H54 (cell line): ENCODE measurements around the gene INTS4.
"Not testable (repeated sequence)": the region's sequence is repeated elsewhere in the genome, so short reads cannot be mapped to it uniquely, and the experiment has no call there.

Experiments
- DNase-seq: peaks from one replicate; pipeline ENCODE4 v3.0.0; 2011; ENCODE audit warnings: low spot score, mixed read lengths; ENCODE audit not compliant: insufficient read length
- FAIRE-seq: peaks from 3 replicates; lab custom pipeline; 2011; peaks lifted over from hg19 to GRCh38; lab: Jason Lieb, UNC
- POLR2A ChIP-seq: IDR thresholded peaks from 2 replicates; pipeline ENCODE4 v1.6.1; 2011; ENCODE audit warnings: low read depth, mild to moderate bottlenecking, low read length

Gene INTS4

DNA sequence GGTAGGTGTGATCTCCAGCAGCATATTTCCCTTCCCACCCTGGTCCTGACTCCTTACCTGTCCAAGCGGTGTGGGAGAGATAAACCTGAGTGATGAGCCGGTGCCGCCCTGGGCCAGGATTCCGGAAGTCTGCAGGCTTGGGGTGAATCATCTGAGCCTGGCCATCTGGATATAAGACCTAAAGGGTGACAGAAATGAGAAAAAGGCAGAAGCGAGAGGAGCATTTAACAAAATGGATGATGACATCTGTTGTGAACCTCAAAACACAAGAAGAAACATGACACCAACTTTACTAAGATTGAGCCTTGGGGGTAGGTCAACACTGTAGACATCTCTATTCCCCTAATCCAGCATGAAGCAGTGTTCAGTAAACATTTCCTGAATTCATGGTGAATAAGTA lies 110.7 kb downstream of the INTS4 start:
- no peak for DNase-seq
- FAIRE-seq = no peak
- no peak for TF ChIP-seq POLR2A

DNA sequence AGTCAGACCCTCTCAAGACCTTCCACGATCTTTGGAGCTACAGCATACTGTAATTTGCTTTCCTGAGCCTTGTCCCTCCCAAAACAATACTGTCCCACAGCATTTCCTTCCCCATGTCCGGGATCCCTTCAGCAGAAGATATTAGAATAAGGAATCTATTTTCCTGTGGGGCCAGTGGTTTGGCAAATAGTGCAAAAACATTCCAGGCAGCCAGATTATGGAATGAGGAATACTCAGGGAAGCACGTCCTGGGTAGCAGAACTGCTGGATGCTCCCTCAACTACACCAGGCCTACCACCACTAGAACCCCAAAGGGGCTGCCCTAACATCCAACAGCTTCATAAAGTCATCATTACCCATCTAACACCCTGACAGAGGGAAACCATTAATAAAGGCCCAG lies 112.1 kb downstream of the INTS4 start:
- no peak for TF ChIP-seq POLR2A
- no peak for FAIRE-seq
- no peak for DNase-seq

DNA sequence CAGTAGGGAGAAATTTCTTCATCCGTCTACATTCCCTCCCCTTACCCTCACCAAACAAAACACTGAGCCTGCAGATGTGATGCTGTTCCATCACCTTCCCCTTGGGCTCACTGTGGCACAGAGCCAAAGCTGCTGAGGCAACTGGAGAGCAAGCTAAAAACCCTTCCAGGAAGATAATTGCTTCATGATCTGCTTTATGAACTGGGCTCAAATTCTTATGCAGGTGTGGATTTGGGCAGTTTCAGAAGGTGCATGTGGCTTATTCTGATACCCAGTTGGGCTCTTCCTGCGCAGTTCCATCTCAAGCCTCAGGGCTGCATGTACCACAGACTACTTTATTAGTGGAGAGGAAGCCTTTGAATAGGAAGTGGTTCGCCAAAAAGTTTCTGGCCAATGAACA lies 115.2 kb downstream of the INTS4 start:
- FAIRE-seq (no peak), DNase-seq (no peak)
- no peak for TF ChIP-seq POLR2A

DNA sequence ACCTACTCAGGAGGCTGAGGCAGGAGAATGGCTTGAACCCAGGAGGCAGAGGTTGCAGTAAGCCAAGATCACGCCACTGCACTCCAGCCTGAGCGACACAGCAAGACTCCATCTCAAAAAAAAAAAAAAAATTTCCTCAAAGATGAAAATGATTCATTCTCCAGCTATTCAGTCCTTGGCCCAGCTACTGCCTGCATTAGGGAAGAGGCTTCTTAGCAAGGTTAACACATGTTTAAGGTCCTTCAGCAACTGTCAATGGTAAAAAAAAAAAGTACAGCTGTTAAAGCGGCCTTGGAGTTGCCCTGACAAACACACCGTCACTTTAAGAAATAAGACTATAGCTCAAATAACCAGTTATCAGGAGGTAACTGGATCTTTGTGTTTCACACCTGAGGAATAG lies 116.2 kb downstream of the INTS4 start:
- FAIRE-seq = not testable (repeated sequence)

DNA sequence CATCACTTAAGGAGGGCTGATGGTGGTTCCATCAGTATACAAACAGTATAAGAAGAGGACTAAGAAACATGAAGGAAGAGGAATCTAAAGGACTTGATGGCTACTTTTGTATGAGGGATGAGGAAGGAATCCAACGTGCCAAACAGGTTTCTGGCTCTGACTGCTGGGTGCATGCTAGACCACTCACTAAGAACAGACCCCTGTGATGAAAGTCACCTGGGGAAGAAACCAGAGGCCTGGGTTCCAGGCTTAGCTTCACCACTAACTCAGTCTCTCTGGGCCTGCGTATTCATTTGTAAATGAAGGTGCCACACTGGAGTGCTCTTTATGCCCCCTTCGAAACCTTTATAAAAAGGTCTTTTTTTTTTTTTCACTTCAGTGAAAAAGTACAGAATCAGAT lies 118.4 kb downstream of the INTS4 start:
- FAIRE-seq = no peak
- DNase-seq = no peak
- no peak for TF ChIP-seq POLR2A

More for the DNA sequence above, 116.2 kb downstream of the INTS4 start:
- peak; percentile 51 for DNase-seq

DNA sequence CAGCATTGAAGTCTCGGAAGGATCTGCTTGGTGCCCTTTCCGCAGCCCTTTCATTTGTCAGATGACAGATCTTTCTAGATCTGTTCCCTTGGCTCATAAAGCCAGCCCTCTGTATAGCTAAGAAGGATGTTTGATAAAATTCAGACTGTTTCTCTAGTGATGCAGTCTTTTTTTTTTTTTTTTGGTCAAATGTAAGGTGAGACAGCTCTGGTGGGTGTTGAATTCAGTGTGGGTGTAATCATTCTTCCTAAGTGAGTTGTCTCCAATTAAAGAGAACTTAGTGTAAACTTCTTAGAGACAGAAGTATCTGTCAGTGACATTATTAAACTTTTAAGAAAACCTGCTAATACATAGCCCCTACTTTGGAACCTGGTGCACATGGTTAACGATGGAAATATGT lies 120.3 kb downstream of the INTS4 start:
- FAIRE-seq (no peak), DNase-seq (no peak)
- TF ChIP-seq POLR2A = no peak

DNA sequence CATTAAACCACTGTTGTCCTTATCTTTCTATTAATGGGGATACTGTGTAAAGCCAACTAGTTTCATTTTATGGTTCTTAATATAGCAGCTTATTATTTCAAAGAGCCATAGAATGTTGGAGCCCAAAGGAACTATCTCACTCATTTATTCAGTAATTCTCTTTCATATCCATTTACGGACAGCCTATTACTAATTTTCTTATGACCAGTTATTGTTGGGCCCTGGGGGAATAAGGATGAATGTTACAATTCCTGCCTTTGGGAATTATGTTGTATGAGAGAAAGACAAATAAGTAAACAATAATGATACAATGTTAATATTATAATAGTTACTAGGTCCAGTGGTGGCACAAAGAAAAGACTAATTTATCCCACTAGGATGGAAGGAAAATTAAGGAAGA lies 121.1 kb downstream of the INTS4 start:
- TF ChIP-seq POLR2A = no peak
- FAIRE-seq (no peak), DNase-seq (no peak)

DNA sequence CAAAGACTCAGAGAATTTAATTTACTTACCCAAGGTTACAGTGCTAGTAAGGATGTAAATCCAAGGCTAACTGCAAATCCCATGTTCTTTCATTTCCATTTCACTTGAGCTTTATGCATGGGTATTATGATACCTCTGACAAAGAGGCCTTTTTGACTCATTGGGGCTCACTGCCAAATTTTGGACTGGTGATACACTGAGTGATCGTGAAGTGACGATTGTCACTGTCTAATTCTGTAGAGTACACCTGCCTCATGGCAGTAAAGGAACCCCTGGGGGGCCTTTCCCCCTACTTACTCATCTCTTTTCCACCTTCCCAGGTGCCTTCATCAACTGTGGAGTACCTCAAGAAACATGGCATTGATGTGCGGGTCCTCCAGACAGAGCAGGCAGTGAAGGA lies 122.6 kb downstream of the INTS4 start:
- FAIRE-seq = no peak
- DNase-seq = no peak
- no peak for TF ChIP-seq POLR2A

DNA sequence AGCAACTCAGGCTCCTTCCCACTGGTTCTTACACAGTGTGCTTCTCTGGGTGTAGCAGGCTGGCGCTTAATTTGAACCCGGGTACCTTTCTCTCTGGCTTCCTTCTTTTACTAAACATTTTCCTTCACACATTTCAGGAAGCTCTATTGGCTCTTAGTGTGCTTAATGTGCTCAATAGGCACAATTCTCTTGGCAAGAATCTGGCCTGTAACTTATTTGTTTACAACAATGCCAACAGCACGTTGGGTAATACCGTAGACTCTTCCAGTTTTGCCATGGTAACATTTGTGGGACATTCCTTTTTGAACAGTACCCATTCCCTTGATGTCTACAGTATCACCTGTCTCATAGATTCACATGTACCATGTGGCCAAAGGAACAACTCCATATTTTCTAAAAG lies 125.7 kb downstream of the INTS4 start:
- DNase-seq = no peak
- no peak for TF ChIP-seq POLR2A
- FAIRE-seq = no peak

DNA sequence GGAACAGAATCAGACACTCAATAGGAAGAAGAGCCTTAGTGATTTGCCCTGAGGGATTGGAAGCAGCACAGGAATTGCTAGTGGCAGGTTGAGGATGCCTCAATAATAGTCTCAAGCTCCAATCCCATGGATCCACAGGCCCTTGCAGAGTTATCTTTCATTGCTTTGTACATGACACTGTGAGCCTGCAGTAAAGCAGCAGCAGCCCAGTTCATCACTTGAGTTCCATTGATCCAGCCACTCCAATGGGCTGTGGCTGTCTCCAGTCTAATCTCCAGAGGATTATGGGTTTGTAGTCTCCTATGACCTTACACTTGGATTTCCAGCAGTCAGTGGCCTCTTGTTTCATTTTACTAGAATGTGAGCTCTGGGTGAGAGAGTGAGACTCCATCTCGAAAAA lies 128.1 kb downstream of the INTS4 start:
- FAIRE-seq = no peak

DNA sequence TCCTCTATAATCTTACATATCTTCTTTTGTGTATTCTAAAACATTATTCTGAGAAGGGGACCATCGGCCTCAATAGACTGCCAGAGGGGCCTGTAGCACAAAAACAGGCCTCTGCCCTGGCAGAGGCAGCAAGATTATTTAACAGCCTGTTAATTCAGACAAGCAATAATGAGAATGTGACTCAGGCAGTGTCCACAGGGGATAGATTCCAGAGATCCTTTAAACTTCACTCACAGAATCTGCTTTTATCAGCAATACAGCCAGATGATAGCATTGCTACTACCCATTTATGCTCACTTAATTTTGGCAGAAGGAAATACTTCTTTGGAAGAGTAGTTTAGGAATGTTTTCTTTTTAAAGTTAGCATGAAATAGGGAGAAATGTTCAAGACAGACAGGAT lies 128.7 kb downstream of the INTS4 start:
- no peak for TF ChIP-seq POLR2A
- DNase-seq (no peak), FAIRE-seq (no peak)

More for the DNA sequence above, 128.1 kb downstream of the INTS4 start:
- no peak for DNase-seq
- no peak for TF ChIP-seq POLR2A

DNA sequence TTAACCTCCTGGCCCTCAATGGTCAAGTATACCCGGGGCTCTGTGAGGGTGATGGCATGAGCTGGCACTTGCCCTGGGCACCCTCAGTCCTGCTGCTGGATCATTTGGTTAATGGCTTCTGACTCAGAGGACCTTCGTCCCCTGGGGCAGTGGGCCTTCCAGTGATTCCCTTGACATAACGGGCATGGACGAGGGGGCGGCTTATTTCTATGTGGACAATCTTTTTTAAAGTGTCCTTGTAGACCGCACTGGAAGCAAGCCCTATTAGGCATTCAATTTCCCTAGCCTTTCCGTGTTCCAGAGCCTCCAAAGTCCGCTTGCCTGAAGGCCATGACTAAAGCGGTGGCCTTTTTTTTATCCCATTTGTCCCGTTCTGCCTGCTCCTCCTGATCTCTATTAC lies 133.0 kb downstream of the INTS4 start:
- FAIRE-seq, DNase-seq: not testable (repeated sequence)

DNA sequence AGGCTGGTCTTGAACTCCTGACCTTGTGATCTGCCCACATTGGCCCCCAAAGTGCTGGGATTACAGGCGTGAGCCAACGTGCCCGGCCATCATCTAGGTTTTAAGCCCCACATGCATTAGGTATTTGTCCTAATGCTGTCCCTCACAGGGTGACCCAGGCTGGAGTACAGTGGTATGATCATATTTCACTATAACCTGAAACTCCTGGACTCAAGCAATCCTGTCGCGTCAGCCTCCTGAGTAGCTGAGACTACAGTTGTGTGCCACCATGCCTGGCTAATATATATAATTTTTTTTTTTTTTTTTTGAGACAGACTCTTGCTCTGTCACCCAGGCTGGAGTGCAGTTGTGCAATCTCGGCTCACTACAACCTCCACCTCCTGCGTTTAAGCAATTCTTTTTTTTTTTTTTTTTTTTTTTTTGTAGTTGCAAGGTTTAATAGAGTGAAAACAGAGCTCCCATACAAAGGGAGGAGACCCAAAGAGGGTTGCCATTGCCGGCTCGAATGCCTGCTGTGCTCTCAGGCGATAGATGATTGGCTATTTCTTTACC lies 136.5 kb downstream of the INTS4 start:
- not testable (repeated sequence) for DNase-seq

DNA sequence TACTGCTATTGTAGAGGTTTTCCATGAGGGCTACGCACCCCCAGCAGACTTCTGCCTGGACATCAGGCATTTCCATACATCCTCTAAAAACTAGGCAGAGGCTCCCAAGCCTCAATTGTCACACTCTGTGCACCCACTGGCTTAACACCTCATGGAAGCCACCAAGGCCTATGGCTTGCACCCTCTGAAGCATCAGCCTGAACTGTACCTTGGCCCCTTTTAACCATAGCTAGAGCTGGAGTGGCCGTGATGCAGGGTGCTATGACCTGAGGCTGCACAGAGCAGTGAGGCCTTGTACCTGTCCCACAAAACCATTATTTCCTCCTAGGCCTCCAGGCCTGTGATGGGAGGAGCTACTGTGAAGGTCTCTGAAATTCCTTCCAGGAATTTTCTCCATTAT lies 139.6 kb downstream of the INTS4 start:
- FAIRE-seq (no peak), DNase-seq (no peak)
- TF ChIP-seq POLR2A = no peak

More for the DNA sequence above, 136.5 kb downstream of the INTS4 start:
- FAIRE-seq = not testable (repeated sequence)

DNA sequence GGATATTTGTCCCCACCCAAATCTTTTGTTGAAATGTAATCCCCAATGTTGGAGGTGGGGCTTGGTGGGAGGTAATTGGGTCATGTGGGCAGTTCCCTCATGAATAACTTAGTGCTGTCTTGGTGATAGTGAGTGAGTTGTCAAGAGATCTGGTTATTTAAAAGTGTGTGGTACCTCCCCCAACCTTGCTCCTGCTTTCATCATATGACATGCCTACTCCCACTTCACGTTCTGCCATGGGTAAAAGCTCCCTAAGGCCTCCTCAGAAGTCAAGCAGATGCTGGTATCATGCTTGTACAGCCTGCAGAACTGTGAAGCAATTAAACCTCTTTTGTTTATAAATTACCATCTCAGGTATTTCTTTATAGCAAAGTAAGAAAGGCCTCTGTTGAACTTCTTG lies 143.0 kb downstream of the INTS4 start:
- FAIRE-seq (no peak), DNase-seq (no peak)
- no peak for TF ChIP-seq POLR2A

DNA sequence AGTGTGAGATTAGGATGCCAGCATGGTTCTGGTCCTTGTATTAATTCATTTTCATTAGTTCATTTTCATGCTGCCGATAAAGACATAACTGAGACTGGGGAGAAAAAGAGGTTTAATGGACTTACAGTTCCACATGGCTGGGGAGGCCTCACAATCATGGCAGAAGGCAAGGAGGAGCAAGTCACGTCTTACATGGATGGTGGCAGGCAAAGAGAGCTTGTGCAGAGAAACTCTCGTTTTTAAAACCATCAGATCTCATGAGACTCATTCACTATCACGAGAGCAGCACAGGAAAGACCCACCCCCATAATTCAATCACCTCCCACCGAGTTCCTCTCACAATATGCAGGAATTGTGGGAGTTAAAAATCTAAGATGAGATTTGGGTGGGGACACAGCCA lies 150.8 kb downstream of the INTS4 start:
- DNase-seq, FAIRE-seq: not testable (repeated sequence)
